Pancreas (tissue), 10 donors: ENCODE data around the gene ABLIM2. TPM values are rescaled to one million over a fixed set of nuclear protein-coding genes. Genes with fewer than 3 reads are reported as not detected.

Experiments
- ATAC-seq, 4 donors: fragments of 200-7000 bp; cut with Tn5 transposase; one replicate each; pipeline versions ENCODE4 v1.8.0 to v1.9.1; 2020; ENCODE audit warnings: mild to moderate bottlenecking in 4 of 4, moderate library complexity in 4 of 4
- DNase-seq, 6 donors: peaks; one replicate each; pipeline ENCODE4 v3.0.0-alpha.2; 2020
- FAIRE-seq: peaks from 2 replicates; lab custom pipeline; 2012; peaks lifted over from hg19 to GRCh38; lab: Jason Lieb, UNC
- H3K27ac ChIP-seq, 4 donors: fragments of 200-600 bp; sonication (generic); 1 replicate in 3 of 4; 2 replicates in 1 of 4; pipeline versions ENCODE4 v1.5.0 to v1.8.0; 2020
- H3K27me3 ChIP-seq, 4 donors: fragments of 200-600 bp; one replicate each; pipeline ENCODE4 v1.8.0; 2021
- H3K36me3 ChIP-seq, 3 donors: fragments of 200-600 bp; sonication (generic) in 1 of 3; one replicate each; pipeline versions ENCODE4 v1.5.0 to v1.8.0; 2020 to 2021
- H3K4me1 ChIP-seq, 3 donors: fragments of 200-600 bp; one replicate each; pipeline ENCODE4 v1.8.0; 2021
- H3K4me3 ChIP-seq, 4 donors: fragments of 200-600 bp; sonication (generic) in 2 of 4; one replicate each; pipeline versions ENCODE4 v1.5.0 to v1.8.0; 2020 to 2021
- H3K9me3 ChIP-seq, 4 donors: fragments of 200-600 bp; one replicate each; pipeline ENCODE4 v1.8.0; 2021
- CTCF ChIP-seq, 4 donors: fragments of 200-600 bp; sonication (generic) in 3 of 4; IDR thresholded peaks; one replicate each; pipeline versions ENCODE4 v1.5.0 to v1.8.0; 2021; ENCODE audit warnings: antibody characterized with exemption in 4 of 4
- WGBS, 2 donors: extraction: QIAGEN DNeasy Blood & Tissue Kit; methylation state at CpG; one replicate each; pipeline ENCODE4 v1.1.7; 2013; 5-methylcytosine and 5-hydroxymethylcytosine counted together
- intact Hi-C, 3 donors: fragments of 100-400 bp; cut with DNase I; formaldehyde crosslinking; loops; one replicate each; pipeline versions ENCODE4 v1.11.1 to v1.14.2; 2022
- polyA plus RNA-seq, 2 donors: library from polyadenylated mRNA; stranded (reverse); fragments of 200-250 nt; gene quantifications; one replicate each; pipeline ENCODE4 v1.2.3, GENCODE V29; 2013
- total RNA-seq, 6 donors: library from RNA; stranded (reverse); fragmentation: NEBNext Ultra II Directional in 4 of 6; extraction: Animal tissue kit (Norgen Biotek cat#: 25700) in 4 of 6; gene quantifications; one replicate each; pipeline versions ENCODE4 v1.2.1 to v1.2.4, GENCODE V29; 2021 to 2023
- donor health status: healthy with polysubstance abuse.
- donor health status: DM: no; HTN: no; CAD: no; lungs with moderate emphysema.
- donor health status: DM: no; HTN: no; CAD: no.
- donor health status: control.
- donor health status: control.
- donor health status: Bipolar disorder and iron deficiency.
- donor health status: DM: yes; HTN: yes; CAD: no.
- donor health status: DM: no; HTN: no; CAD: no.
- donor health status: DM: no; HTN: no; CAD: no.
- donor health status: DM: yes; HTN: yes; CAD: no.

The ABLIM2 gene
- total and polyA plus RNA-seq, 8 donors: 4.3 to 13.1 (median 6.6) TPM

GRCh38 chr4:8067945-8068896 lies 90.4 kb downstream of the ABLIM2 start:
- Histone ChIP-seq H3K9me3 (no peaks in the 10 kb centered on the region), H3K36me3 (no peaks in the 10 kb centered on the region), H3K27me3 (no peaks in the 10 kb centered on the region), H3K4me3 (no peak overlapping the region), H3K27ac (no peak overlapping the region), H3K4me1 (no peaks in the 10 kb centered on the region)
- ATAC-seq (no peak), FAIRE-seq (no peak), DNase-seq (no peak)
- intact Hi-C loops: no loop called here
- 85 to 87% methylated on average over 28 of the region's 28 CpGs for WGBS, 2 donors
- TF ChIP-seq CTCF (IDR thresholded peaks at IDR 0.05): no peak

GRCh38 chr4:8067274-8067936 lies 91.2 kb downstream of the ABLIM2 start:
- intact Hi-C loops: no loop called here
- no peak for DNase-seq

GRCh38 chr4:8066336-8066931 lies 92.2 kb downstream of the ABLIM2 start:
- intact Hi-C loops: no loop called here
- Histone ChIP-seq H3K36me3 (no peaks in the 10 kb centered on the region), H3K4me1 (no peaks in the 10 kb centered on the region), H3K27me3 (no peaks in the 10 kb centered on the region), H3K27ac (no peak overlapping the region), H3K9me3 (no peaks in the 10 kb centered on the region), H3K4me3 (no peak overlapping the region)
- FAIRE-seq (no peak), DNase-seq (no peak), ATAC-seq (no peak)
- no peak for TF ChIP-seq CTCF (IDR thresholded peaks at IDR 0.05)
- WGBS, 2 donors: 87 to 95% methylated on average over 13 of the region's 13 CpGs

More at GRCh38 chr4:8067274-8067936, 91.2 kb downstream of the ABLIM2 start:
- Histone ChIP-seq H3K4me1 (no peaks in the 10 kb centered on the region), H3K9me3 (no peaks in the 10 kb centered on the region), H3K27me3 (no peaks in the 10 kb centered on the region), H3K27ac (no peak overlapping the region), H3K4me3 (no peak overlapping the region), H3K36me3 (no peaks in the 10 kb centered on the region)
- 93 to 94% methylated on average over 20 of the region's 20 CpGs for WGBS, 2 donors
- no peak for FAIRE-seq
- no peak for ATAC-seq
- no peak for TF ChIP-seq CTCF (IDR thresholded peaks at IDR 0.05)

GRCh38 chr4:8063974-8064563 lies 94.5 kb downstream of the ABLIM2 start:
- H3K36me3 ChIP-seq: no peaks in the 10 kb centered on the region
- H3K27ac ChIP-seq: no peak overlapping the region
- no peak overlapping the region for H3K4me3 ChIP-seq
- no peaks in the 10 kb centered on the region for H3K4me1 ChIP-seq
- WGBS, 2 donors: 94 to 97% methylated on average over 9 of the region's 9 CpGs
- no peak for ATAC-seq
- no peak for DNase-seq
- H3K9me3 ChIP-seq: no peaks in the 10 kb centered on the region
- intact Hi-C loops: no loop called here
- H3K27me3 ChIP-seq: no peaks in the 10 kb centered on the region
- no peak for TF ChIP-seq CTCF (IDR thresholded peaks at IDR 0.05)
- FAIRE-seq: no peak
